HG02763 (cell line): Measurements from ENCODE around the gene QTRT2.

ENCODE experiments used
- ATAC-seq: cut with Tn5 transposase; IDR thresholded peaks from one replicate; pipeline ENCODE4 v1.9.1; 2021; ENCODE audit warnings: mild to moderate bottlenecking, moderate library complexity; ENCODE audit not compliant: unreplicated experiment

QTRT2 gene

GRCh38 chr3:114119776-114120175 is 63.2 kb downstream of the QTRT2 start:
- no peak for ATAC-seq

- ATAC-seq: no peak
These were observed 63.7 kb downstream of the QTRT2 start for GRCh38 chr3:114120211-114120610.

- no peak for ATAC-seq
These were observed 65.6 kb downstream of the QTRT2 start for GRCh38 chr3:114122027-114122709.

- no peak for ATAC-seq
These were observed 69.9 kb downstream of the QTRT2 start for GRCh38 chr3:114126461-114126860.

GRCh38 chr3:114127517-114127916 is 71.0 kb downstream of the QTRT2 start:
- no peak for ATAC-seq

- no peak for ATAC-seq
These were observed 71.7 kb downstream of the QTRT2 start for GRCh38 chr3:114128231-114128630.

- ATAC-seq: no peak
These were observed 72.3 kb downstream of the QTRT2 start for GRCh38 chr3:114128826-114129225.

- no peak for ATAC-seq
These were observed 76.0 kb downstream of the QTRT2 start for GRCh38 chr3:114132500-114132899.

GRCh38 chr3:114133947-114134346 is 77.4 kb downstream of the QTRT2 start:
- ATAC-seq: no peak
